PC-3 (cell line): ENCODE results near the gene TRIM28.

Source experiments
- EZH2 ChIP-seq: fragments of 300-600 bp; sonication (generic); IDR thresholded peaks from one replicate; pipeline ENCODE4 v1.6.1; 2017; ENCODE audit warnings: antibody characterized with exemption, mild to moderate bottlenecking, low read length; ENCODE audit not compliant: unreplicated experiment
- TF ChIP-seq, protein P1 (sequence below): fragments of 300-600 bp; sonication (generic); conservative IDR thresholded peaks from 2 replicates; pipeline ENCODE4 v1.5.1; 2017; ENCODE audit warnings: antibody characterized with exemption, low read depth, mild to moderate bottlenecking, low read length

- TF ChIP-seq, protein P1, sequence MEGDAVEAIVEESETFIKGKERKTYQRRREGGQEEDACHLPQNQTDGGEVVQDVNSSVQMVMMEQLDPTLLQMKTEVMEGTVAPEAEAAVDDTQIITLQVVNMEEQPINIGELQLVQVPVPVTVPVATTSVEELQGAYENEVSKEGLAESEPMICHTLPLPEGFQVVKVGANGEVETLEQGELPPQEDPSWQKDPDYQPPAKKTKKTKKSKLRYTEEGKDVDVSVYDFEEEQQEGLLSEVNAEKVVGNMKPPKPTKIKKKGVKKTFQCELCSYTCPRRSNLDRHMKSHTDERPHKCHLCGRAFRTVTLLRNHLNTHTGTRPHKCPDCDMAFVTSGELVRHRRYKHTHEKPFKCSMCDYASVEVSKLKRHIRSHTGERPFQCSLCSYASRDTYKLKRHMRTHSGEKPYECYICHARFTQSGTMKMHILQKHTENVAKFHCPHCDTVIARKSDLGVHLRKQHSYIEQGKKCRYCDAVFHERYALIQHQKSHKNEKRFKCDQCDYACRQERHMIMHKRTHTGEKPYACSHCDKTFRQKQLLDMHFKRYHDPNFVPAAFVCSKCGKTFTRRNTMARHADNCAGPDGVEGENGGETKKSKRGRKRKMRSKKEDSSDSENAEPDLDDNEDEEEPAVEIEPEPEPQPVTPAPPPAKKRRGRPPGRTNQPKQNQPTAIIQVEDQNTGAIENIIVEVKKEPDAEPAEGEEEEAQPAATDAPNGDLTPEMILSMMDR, result no peak
- no peak for TF ChIP-seq EZH2
Measured at GRCh38 chr19:58548859-58549663, 5.2 kb downstream of the TRIM28 start.
